ENCODE data around the gene DDX31. TPM values are rescaled to one million over a fixed set of nuclear protein-coding genes. Genes with fewer than 3 reads are reported as not detected.

The DDX31 gene
- total and polyA plus RNA-seq, 2 donors = 9.9 to 11.8 TPM

Other genes with a start within 250 kb of the DDX31 start
- gene BARHL1, start 87.4 kb downstream of the DDX31 start, total RNA-seq = not detected
- 0.11 TPM for gene BARHL1, start 87.4 kb downstream of the DDX31 start, polyA plus RNA-seq
- gene GTF3C4, start 481 bp upstream of the DDX31 start, total RNA-seq = 9.2 TPM
- gene GTF3C4, start 481 bp upstream of the DDX31 start, polyA plus RNA-seq = 4.7 TPM
- gene AK8, start 208.3 kb upstream of the DDX31 start, total RNA-seq = 1.8 TPM
- 2.3 TPM for gene AK8, start 208.3 kb upstream of the DDX31 start, polyA plus RNA-seq
- 4.6 TPM for gene SPACA9, start 208.9 kb upstream of the DDX31 start, total RNA-seq
- 5.8 TPM for gene SPACA9, start 208.9 kb upstream of the DDX31 start, polyA plus RNA-seq